Fibroblast of skin of left quadriceps (primary cell): ENCODE data around the gene CYFIP1.
A peak's percentile ranks its signal among the peaks of the same experiment; 100 is the strongest.

Experiments used
- DNase-seq, 2 experiments: peaks; one replicate each; pipeline ENCODE4 v3.0.0-alpha.2; 2013; ENCODE audit warnings: low read depth in 2 of 2

Gene CYFIP1

GRCh38 chr15:22890296-22890695 is 89.9 kb downstream of the CYFIP1 start:
- no peak for DNase-seq

GRCh38 chr15:22889146-22889818 is 90.9 kb downstream of the CYFIP1 start:
- no peak for DNase-seq

DNA sequence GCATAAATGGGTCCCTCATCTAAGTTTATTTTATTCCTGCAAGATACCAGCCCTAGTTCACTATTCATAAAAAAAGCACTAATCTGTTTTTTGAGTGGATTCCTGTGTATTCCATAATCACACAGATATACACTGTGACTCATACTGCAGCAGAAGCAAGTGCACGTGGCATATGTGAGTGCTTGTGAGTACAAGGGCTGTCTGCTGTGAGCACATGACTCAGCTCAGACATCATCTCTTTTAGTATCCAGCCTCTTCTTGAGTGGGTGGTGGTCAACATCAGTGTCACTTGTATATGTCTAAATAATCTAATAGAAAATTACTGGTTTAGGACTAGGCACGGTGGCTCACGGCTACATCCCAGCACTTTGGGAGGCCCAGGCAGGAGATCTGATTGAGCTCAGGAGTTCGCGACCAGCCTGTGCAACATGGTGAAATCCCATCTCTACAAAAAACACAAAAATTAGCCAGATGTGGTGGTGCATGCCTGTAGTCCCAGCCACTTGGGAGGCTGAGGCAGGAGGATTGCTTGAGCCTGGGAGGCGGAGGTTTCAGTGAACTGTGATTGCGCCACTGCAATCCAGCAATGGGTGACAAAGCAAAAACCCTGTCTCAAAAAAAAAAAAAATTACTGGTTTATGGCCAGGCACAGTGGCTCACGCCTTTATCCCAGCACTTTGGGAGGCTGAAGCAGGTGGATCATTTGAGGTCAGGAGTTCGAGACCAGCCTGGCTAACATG is 91.9 kb downstream of the CYFIP1 start:
- peak; percentile 81 for DNase-seq

GRCh38 chr15:22887157-22887951 is 92.8 kb downstream of the CYFIP1 start:
- DNase-seq = peak in 1 of 2 experiments; percentile 14

DNA sequence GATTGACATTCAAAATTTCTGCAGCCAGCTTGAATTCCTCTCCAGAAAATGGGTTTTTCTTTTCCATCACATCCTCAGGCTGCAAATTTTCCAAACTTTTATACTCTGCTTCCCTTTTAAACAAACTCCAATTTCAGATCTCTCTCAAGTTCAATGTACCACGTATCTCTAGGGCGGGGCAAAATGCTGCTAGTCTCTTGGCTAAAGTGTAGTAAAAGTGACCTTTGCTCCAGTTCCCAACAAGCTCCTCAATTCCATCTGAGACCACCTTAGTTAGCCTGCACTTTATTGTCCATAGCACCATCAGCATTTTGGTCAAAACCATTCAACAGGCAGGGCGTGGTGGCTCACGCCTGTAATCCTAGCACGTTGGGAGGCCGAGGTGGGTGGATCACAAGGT is 95.0 kb downstream of the CYFIP1 start:
- DNase-seq = no peak

DNA sequence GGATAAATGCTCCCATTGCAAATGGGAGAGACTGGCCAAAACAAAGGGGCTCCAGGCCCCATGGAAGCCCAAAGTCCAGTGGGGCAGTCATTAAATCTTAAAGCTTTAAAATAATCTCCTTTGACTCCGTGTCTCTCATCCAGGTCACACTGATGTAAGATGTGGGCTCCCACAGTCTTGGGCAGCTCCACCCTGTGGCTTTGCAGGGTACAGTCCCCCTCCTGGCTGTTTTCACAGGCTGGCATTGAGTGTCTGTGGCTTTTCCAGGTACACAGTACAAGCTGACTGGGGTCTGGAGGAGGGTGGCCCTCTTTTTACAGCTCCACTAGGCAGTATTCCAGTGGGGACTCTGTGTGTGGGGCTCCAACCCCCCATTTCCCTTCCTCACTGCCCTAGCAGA is 95.8 kb downstream of the CYFIP1 start:
- no peak for DNase-seq

DNA sequence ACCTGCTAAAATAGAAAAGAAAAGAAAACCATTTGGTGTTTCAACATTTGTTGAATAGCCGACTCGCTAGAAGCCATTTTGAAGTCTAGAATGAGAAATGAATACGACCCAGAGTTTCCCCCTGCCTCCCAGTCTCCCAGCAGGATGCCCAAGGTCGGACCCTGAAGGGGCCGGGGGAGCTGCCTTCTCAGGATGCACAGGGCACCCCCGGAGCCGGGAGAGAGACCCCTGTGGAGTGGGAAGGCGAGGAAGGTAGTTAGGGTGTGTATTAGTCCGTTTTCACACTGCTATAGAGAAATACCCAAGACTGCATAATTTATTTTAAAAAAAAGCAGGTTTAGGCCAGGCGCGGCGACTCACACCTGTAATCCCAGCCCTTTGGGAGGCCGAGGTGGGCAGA is 97.0 kb downstream of the CYFIP1 start:
- no peak for DNase-seq

DNA sequence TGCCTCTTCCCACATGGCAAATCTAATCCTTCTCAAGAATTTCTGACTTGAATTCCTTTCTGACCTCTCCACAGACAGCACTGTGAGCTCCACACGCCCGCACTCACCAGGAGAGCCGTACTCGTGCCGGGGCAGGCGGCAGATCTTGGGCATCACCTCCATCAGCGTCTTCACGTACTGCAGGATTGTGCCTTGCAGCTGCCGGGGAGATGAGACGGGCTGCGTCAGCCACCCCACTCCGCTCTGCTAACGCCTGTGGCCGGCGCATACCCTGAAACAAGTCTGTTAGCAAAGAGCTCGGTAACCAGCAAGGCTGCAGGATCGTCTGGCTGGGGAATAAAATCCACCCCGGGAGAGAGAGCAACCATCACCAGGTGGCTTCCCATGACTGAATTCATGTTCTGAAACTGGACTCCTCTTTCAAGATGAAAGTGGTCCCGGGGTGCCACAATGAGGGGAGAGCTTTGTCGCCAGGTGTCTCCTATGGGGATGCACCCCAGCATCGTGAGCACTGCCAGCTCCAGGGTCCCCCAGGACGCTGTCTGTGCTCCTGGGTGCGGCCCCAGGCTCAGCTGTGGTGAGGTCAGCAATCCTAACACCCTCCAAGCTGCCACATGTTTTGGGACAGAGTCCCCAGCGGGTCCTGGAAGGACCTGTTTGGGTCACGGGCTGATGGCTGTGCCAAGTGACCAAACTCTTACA is 98.3 kb downstream of the CYFIP1 start:
- no peak for DNase-seq

DNA sequence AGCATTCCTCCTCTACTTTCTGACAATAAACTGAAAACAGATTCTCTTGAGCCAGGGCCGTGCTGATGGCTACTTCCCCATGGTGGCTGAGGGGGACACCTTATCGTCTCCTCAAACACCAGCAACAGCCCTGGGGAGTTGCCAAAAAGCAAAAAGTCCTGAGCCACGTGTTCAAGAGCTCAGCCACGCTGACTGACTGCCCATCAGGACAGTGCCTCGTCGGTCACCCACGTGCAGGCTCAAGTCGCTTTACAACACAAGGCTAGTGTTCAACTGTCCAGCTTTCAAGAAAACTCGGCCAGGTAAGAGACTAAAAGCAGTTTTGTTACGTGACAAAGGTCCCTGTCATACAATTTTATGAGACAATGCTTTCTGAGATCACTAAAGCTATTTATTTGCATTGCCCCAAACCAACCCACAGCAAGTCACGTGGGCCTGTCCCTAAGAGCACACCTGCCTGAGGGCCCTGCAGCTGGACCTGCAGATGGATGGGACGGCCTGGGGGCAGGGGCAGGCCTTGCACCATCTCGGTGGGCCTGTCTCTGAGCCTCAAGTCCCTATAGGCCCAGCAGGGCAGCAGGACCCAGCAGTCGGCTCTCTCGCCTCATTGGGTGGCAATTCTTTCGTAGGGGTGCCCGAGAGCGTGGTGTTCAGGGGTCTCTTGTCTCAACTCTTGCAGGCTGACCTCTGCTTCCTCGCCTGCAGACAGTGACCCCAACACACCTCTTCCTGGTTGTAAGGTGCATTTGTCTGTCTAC is 99.0 kb downstream of the CYFIP1 start:
- DNase-seq = no peak

- no peak for DNase-seq
These were observed 99.8 kb downstream of the CYFIP1 start for GRCh38 chr15:22880068-22880980.

DNA sequence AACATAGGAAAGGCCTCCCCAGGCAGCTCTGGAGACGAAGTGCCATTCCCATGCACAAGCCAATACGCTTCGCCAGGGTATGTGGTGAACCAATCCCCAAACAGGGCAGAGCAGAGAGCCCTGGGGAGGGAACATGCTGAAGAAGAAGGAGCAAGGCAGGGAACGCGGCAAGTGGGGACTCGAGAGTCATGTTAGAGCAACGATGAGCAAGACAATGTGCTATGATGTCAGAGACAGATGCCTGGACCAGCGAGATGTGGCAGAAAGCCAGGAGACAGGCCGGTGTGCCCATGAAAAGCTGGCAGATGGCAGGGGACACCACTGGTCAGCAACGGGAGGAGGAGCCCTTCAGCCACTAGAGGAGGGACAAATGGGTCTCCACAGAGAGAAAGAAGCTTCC is 102.1 kb downstream of the CYFIP1 start:
- DNase-seq = no peak

- no peak for DNase-seq
These were observed 102.6 kb downstream of the CYFIP1 start for GRCh38 chr15:22877607-22878006.

DNA sequence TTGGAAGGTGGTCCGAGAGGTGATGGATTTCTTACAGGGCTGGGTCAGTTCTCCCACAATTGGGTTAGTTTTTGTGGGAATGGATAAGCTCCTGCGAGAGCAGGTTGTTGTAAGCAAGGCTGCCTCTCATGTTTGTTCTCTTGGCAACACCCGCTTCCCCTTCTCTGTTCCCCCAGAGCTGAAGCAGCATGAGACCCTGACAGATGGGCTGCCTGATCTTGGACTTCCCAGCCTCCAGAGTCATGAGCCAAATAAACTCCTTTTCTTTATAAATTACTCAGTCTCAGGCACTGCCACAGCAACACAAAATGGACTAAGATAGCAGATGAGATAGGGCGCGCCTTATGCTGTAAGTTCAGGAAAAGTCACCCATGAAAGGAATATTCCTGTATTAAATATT is 103.1 kb downstream of the CYFIP1 start:
- DNase-seq = no peak

DNA sequence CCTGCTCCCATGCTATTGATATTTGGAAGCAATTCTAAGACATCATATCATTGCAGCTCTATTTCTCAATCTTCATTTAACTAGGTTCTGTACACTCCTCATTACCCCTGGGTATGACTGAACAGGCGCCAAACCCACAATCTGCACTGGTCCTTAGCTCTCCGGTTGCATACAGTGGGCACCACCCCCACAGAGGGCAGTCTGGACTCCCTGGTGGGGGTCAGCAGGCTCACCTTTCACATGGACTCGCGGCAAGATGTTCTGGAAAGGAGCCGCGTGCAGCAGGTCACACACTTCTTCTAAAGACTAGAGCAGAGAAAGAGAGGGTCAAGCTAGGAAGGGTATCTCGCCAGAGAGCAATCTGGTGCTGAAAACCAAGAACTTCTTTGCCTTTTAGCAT is 105.2 kb downstream of the CYFIP1 start:
- DNase-seq = no peak

DNA sequence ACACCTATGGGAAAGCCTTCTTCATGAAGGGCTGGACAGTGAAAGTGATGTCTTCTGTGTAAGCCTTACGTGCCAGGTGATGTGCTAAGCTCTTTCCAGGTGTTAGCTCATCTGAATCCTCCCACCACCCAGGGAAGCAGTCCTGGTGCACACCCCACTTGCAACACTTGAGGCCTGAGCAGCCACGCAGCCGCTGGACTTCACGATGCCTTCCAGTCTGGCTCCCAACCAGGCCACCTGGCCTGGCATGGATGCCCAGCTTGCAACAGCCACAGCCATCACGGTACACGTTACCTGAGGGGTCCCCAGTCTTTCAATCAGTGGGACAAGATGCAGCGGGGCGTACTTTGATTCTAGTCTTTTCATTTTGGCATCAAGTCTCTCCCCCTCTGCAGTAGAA is 105.9 kb downstream of the CYFIP1 start:
- DNase-seq = no peak

GRCh38 chr15:22873841-22874240 is 106.3 kb downstream of the CYFIP1 start:
- no peak for DNase-seq

- DNase-seq = peak; percentile 80 to 83
These were observed 107.0 kb downstream of the CYFIP1 start for GRCh38 chr15:22872936-22873701.

- DNase-seq = no peak
These were observed 108.6 kb downstream of the CYFIP1 start for GRCh38 chr15:22871481-22872086.

- no peak for DNase-seq
These were observed 109.3 kb downstream of the CYFIP1 start for GRCh38 chr15:22870865-22871264.
